ENCODE results near the gene FAM78A.
"Not testable (repeated sequence)": the region's sequence is repeated elsewhere in the genome, so short reads cannot be mapped to it uniquely, and the experiment has no call there.

Gene FAM78A

DNA sequence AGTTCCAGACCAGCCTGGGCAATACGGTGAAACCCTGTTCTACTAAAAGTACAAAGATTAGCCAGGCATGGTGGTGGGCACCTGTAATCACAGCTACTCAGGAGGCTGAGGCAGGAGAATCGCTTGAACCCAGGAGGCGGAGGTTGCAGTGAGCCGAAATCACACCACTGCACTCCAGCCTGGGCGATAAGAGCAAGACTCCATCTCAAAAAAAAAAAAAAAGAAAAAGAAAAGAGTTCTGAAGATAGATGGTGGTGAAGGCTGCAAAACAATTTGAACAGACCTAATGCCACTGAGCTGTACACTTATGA lies 13.3 kb downstream of the FAM78A start:
- DNase-seq (ENCODE audit: low spot score), result not testable (repeated sequence)

DNA sequence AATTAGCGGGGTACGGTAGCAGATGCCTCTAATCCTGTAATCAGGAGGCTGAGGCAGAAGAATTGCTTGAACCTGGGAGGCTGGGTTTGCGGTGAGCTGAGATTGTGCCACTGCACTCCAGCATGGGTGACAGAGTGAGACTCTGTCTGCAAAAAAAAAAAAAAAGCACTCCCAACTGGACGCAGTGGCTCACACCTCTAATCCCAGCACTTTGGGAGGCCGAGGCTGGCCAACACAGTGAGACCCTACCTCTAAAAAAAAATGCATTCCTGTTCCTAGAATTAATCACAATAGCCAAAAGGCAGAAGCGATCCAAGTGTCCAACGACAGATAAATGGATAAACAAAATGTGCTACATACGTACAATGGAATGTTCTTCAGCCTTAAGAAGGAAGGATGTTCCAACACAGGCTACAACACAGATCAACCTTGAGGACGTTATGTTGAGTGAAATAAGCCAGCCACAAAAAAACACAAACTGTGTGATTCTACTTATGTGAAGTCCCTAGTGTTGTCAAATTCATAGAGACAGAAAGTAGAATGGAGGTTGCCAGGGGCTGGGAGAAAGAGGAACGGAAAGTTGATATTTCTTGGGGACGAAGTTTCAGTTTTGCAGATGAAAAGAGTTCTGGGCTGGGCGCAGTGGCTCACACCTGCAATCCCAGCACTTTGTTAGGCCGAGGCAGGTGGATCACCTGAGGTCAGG lies 13.8 kb downstream of the FAM78A start:
- no peak for DNase-seq (ENCODE audit: low spot score)

DNA sequence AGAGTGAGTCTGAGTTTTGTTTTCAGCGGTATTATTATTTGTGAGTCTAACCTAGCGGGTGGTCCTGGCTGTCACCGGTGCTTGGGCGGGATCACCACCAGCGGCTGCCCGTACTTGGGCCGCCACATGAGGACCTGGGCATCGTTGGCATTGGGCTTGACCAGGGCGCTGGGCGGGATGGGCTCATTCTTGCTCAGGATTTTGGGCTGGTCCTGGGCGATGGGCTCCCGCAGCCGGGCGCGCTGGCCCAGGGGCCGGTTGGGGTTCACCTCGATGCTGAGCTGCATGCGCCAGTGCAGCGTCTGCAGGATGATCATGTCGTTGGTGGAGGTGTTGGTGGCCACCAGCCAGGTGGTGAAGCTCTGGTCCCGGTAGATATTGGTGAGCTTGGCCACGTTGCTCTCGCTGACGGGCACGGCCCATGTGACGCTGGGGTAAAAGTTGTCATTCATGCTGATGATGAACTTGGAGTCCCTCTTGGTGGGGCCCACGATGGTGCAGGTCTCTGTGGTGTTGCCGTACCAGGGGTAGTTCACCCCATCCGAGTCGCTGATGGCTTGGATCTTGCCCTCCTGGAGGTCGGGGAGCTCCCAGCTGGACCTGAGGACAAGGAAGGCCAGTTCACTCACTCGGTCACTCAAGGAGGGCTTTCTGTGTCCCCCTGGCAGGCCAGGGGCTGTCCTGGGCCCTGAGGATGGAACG lies 15.4 kb downstream of the FAM78A start:
- DNase-seq (ENCODE audit: low spot score), result no peak

DNA sequence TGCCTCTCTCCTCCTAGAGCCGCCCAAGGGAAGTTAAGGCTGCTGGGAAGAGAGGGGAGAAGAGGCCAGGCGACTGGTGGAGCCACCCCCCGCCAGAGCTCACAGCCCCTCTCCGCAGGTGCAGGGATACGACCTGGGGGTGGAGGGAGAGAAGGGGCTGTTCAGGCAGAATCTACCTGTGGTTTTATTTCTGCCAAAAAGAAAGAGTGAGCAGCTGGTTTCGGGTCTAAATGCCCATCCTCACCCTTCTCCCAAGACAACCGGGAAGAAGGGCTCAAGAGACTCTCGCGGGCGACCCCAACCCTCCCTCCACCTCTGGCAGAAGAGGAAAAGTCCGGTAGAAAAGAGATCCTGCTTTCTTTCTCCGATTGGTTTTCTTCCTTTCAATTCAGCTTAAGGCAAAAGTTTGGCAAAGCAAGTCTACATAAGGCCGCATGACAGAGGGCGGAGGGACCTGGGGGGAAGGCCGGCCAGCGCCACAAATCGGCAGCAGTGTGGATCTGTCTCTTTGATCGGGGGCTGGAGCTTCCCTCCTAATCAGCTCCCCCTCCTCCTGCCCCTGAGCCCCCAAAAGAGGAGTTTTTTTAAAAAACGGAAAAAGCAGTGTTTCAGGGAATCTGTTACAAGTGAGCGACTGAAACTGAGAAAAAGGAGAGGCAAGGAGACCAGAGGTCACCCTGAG lies 16.3 kb downstream of the FAM78A start:
- DNase-seq (ENCODE audit: low spot score), result no peak

DNA sequence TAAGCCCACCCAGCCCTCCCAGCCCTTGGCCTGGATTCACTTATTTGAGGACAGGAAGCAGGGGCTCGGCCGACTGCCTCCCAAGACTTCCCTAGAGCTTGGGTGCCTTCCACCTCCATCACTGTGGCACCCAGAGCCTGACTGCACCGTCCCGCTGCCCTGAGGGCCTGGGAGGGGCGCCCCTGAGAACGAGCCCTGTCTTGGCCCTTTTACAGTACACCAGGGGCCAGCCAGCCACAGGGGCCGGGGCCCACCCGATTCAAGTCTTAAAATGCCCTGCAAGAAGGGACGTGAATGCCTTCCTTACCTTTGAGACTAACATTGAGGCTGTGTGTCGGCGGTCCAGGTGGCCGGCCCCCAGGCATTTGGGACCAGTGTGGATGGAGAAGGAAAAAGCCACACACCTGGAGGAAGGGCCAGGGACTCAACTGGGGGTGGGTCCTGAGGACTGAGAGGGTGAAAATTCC lies 16.8 kb downstream of the FAM78A start:
- no peak for DNase-seq (ENCODE audit: low spot score)

DNA sequence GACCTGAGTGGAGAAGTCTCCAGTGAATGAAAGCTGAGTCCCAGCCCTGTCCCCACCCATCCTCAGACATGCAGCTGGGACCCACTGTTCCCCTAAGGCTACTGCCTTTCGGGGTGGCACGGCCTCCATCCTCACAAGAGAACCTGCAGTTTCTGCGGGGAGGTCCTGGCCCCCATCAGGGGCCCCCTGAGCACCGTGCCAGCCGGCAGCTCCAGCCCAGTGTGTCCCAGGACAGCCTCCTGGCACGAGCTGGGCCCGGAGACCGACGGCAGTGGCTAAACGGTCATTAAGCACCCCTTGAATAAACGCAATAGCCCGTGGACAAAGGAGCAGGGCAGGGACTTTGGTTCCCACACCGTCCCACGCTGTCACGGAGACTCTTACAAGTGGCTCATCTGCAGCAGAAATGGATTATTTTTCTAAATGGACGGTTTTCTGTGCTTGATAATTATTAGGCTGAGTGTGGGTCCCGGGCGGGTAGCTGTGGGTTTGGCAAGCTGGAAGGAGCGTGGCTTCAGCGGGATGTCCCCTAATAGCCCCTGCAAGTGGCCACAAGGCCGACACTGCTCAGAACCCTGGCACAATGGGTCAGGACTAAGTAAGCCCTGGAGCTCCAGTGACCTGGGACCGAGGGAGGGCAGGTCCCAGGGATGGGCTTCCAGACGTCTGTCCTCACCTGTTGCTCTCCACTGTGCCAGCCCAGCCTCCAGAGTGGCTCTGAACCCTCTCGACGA lies 17.4 kb downstream of the FAM78A start:
- DNase-seq (ENCODE audit: low spot score), result no peak

DNA sequence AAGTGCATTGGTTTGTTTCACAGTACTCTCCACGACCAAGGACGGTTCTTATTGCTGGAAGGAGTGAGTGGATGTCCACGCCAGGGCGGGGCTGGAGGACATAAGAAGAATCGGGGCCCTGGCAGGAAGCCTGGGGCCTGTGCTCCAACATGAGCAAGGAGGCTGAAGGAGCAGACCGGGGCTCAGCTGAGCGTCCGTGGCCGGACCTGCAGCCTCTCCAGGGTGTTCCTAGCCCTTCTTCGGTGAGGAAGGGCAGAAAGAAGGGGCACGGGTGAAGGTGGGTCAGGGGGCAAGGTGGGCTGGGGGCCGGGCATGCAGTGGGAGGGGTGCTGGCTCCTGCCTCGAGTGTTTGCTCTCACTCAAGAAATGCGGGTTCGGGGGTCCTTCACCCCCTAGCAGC lies 18.1 kb downstream of the FAM78A start:
- DNase-seq (ENCODE audit: low spot score), result no peak

DNA sequence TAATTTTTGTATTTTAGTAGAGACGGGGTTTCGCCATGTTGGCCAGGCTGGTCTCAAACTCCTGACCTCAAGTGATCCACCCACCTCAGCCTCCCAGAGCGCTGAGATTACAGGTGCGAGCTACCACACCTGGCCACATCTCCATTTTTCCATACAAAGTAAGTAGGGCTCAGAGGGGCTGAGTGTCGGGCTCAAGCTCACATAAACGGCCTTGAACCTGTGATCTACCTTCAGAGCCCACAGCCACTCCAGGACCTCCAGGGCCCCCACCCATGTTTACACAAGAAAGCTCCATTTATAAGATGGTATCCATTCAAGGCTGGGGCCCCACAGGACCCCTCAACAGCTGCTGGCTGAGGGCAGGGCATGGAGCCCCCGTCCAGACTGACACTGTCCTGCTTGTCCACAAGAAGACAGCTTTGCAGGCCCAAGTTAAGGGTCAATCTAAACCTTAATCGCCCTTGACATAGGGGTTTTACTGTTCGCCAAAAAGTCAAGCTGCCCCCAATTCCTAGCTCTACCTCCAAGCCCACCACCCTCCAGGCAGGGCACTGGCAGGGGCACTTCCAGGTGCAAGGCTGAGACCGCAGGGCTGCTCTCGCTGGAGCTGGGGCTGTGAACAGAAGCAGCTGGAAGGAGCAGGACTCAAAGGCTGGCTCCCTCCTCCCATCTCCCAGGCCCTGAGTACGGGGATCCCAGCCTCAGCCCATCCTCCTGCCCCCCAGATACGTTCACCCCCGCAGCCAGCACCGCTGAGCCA lies 18.9 kb downstream of the FAM78A start:
- DNase-seq (ENCODE audit: low spot score), result no peak

DNA sequence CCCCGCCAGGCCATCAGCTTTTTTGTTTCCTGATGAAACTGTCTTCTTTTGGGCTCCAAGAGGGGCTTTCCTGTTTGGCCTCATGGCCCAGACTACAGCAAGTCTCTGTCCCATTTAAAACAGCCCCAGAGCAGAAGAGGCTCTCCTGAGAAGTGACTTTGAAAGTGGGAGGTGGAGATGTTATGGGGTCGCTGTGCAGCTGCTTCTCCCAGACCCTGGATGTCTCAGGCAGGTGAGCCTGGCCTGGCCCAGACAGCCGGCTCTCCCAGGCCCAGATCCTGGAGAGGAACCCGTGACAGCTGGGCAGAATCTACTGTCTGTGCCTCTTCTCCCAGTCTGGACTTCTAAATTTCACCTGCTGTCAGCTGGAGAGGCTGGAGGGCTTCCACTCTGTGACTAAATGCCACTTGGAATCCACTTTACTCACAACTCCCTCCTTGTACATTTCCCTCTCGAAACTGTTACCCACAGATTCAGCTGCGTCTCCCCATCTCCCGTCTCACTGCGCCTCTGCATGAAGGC lies 20.6 kb downstream of the FAM78A start:
- DNase-seq (ENCODE audit: low spot score), result no peak

DNA sequence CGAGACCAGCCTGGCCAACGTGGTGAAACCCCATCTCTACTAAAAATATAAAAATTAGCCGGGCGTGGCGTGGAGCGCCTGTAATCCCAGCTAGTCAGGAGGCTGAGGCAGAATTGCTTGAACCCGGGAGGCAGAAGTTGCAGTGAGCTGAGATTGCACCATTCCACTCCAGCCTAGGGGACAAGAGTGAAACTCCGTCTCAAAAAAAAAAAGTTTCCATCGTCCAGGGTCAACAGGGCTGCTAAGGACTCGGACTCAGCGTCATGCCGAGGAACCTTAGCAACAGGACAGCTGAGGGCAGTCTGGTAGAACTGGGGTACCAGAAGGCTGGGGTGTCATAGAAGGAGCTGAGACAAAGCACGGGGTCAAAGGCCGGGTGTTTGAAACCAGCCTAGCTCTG lies 21.7 kb downstream of the FAM78A start:
- no peak for DNase-seq (ENCODE audit: low spot score)

DNA sequence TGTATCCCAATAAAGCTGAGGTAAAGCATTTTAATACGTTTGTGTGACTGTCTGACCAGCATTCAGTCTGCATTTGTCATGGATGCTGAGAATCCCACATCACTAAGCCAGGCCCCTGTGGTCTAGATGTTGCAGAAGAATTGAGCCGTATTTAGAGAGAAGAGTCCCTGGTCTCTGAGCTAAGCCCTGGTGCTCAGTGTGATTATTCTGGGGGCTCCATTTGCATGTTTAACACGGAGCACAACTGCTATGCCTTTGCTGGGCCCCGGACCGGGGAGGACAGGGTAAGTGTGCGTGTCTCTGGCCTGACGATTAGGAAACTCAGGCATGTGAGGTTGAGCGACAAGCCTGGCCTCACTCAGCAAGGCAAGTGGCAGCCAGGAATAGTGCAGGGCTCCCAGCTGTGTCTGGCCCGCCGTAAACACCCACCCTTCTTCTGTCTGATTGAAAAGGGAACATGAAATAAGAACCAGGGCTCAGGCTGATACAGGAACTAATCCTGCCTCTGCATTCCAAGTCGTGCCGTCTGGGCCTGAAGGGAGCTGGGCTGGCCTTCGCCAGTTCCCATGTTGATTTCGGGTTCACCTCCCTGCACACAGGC lies 22.3 kb downstream of the FAM78A start:
- DNase-seq (ENCODE audit: low spot score), result peak; percentile 79

DNA sequence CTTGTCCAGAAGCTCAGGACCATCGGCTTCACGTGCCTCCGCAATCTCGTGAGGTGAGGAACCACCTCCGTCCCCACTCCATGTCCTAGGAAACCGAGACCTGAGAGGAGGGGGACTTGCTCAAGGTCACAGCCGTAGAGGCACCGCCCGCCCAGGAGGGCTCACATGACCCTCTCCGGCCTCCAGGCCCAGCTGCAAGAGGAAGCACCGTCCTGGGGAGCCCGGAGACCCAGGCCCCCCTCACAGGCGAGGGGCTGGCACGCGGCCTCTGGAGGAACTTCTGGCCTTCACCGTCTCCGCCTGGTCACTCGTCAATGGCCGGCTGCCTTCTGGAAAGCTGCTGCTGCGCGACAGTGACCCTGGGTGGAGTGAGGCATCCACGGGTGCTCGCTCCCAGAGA lies 24.2 kb downstream of the FAM78A start:
- DNase-seq (ENCODE audit: low spot score), result no peak

DNA sequence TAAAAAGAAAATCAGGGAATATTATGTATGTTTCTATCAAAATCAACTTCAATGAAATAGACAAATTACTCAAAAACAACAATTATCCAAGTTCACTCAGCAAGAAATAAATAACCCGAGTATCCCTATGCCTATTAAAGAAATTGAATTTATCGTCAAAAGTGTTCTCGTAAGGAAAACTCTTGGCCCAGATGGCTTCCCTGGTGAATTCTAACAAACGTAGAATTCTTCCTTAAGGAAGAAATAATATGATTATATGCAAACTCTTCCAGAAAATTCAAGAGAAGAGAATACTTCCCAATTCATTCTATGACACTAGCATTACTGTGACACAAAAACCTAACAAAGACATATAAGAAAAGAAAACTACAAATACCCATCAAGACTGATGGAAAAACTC lies 29.7 kb downstream of the FAM78A start:
- no peak for DNase-seq (ENCODE audit: low spot score)

DNA sequence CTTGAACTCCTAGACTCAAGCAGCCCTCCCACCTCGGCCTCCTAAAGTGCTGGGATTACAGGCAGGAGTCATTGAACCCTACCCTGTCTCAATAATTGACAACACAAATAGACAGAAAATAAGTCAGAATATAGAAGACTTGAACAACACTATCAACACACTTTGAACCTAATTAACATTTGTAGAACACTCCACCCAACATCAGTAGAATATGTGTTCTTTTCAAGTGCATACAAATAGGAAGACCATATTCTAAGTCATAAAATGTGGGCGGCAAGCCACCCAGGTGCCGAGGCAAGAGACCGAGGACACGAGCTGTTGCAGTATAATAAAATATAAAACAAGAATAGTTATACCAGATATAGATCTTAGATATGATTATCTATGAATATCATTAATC lies 32.0 kb downstream of the FAM78A start:
- not testable (repeated sequence) for DNase-seq (ENCODE audit: low spot score)

DNA sequence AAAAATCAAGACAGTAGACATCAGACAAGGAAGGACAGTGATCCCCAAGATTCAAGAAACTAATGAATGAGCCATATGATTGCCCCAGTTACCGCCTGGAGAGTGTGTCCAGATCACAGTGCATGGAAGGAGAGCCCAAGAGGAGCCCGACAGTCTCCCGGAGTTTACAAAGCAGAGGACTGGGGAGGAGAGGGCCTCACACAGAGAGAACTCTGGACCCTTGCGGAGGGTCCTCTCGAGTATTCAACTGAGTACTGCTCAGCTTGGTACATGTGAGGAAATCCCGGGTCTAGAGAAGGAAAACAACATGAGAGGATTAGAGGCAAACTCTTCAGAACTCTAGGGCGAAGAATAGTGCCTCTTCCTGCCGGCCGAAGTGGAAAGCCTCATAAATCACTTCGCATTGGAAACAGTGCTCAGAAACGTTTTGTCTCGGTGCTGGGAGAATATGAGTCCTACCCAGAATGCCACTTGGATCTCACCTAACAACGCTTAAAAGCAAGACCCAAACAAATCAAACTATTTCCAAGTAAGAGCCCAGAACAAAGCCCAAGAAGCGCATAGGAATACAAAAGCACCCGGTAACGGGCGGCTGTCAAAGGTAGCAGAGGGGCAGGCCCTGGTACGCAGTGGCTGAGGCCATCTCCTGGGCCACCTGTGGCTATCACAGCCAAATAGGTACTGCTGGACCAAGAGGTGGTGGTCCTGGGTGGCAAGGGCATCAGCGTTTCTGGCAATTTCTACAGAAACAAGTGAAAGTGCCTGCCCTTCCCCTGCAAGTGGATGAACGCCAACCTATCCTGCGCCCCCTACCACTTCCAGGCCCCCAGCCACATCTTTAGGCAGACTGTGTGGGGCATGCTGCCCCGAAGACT lies 36.0 kb downstream of the FAM78A start:
- DNase-seq (ENCODE audit: low spot score), result no peak

DNA sequence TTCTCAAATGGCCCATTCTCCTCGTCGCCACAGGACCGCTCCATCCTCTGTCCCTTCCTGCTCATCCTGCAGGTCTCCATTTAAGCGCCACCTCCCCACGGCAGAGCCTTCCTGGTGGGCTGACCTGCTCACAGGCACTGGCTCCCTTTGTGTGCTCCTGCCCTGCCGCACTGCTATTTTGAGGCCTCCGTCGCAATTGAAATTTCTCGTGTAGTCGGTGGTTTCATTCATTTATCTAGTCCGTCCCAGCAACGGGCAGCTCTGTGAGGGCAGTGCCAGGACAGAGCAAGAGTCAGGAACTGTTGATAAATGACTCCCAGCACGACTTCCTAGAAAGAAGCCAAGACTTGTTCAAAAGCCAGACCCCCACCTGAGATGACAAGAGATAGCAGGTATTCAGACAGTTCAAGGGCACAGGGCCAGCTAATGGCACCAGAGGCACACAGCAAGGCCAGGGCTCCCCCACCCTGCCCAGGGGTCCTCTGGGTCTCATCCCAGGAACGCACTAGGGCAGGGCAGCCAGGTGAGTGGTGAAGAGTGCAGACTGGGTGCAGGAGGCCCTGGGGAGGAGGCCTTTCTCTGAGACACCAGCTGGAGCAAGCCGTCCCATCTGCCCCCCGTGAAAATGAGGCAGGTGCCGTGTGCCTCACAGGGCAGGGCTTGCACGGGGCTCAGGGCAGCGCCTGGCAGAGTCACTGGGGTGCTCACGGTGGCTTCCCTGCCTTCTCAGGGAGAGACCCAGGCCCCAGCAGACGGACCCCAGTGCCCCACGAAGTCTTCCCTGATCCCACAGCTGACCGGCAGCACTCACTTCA lies 36.9 kb downstream of the FAM78A start:
- DNase-seq (ENCODE audit: low spot score), result no peak

DNA sequence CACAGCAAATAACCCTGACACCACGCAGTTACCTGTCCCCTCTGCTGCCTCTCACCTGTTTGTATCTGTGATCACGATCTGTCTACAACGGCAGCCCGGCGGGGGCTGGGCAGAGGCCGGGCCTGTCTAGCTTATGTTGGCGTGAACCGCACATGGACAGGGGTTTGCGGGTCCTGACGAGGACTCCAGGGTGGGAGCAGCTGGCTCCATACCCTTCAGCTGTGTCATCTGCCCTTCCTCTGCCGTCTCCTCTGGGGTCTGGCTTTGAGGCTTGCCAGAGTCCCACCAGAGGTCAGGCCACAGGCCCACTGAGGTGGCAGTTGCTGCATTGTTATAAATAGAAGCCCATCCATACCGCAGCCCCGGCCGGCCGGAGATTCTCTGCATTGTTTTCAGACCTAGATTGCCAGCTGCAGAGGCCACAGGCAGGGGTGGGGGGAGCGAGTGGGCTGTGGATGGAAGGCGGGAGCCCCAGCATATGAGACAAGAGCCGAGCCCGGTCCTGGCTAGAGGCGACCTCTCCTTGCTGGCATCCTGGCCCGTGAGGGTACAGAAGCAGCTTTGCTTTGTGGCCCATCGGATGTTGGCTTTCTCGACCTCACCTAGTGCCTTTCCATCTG lies 37.8 kb downstream of the FAM78A start:
- no peak for DNase-seq (ENCODE audit: low spot score)

DNA sequence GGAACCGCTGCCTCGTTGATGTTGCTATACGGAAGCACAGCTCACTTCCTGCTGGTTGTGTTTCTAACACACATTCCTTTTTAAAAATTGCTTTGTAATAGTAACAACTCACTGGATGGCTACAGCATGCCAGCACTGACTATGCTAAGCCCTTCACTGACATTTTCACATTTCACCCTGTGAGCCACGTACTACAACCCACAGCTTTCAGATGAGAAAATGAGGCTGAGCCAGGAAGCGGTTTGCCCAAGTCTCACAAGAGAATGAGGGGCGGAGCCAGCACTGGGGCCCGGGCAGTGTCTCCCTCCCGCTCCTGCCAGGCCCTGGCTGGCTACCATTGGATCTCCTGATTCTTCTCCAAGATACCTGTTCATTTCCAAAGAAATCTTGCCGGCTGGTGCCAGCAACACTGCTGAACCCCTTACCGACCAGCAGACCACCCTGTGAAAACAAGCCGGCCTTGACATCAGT lies 38.3 kb downstream of the FAM78A start:
- DNase-seq (ENCODE audit: low spot score), result peak; percentile 64

DNA sequence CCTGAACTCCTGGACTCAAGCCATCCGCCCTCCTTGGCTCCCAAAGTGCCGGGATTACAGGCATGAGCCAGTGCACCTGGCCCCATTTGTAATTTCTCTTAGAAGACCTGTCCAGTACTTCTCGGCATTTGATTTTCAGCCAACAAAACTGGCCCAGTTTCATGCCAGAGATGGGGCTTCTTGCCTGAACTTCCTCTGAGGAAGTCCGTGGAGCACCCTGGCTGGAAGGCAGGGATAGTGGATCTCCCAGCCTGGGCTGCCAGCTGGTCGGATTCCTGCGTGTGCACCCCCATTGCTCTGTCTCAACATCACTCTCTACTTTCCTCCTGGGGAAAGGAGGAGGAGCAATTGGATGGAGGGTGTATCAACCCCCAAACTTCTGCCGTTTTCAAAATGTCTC lies 39.0 kb downstream of the FAM78A start:
- no peak for DNase-seq (ENCODE audit: low spot score)
